ENCODE results near the gene ERV3-1.
"Not testable (repeated sequence)": the region's sequence is repeated elsewhere in the genome, so short reads cannot be mapped to it uniquely, and the experiment has no call there.

ERV3-1 gene

GRCh38 chr7:65033391-65033790 lies 26.9 kb upstream of the ERV3-1 start:
- not testable (repeated sequence) for H3K27ac Mint-ChIP-seq; H3K4me3 Mint-ChIP-seq; H3K4me1 Mint-ChIP-seq (ENCODE audit: low read depth in 2 of 2); DNase-seq; ATAC-seq (replicated peaks); H3K9me3 Mint-ChIP-seq; H3K27me3 Mint-ChIP-seq; H3K36me3 Mint-ChIP-seq (ENCODE audit: insufficient read depth)

DNA sequence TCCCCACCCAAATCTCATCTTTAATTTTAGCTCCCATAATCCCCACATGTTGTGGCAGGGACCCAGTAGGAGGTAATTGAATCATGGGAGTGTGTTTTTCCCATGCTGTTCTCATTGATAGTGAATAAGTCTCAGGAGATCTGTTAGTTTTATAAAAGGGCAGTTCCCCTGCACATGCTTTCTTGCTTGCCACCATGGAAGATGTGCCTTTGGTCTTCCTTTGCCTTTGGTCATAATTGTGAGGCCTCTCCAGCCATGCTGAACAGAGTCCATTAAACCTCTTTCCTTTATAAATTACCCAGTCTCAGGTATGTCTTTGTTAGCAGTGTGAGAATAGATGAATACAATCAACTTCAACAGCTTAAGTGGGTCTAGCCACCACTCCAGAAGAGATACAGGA lies 18.5 kb upstream of the ERV3-1 start:
- not testable (repeated sequence) for H3K36me3 Mint-ChIP-seq (ENCODE audit: insufficient read depth); H3K27me3 Mint-ChIP-seq; H3K4me1 Mint-ChIP-seq (ENCODE audit: low read depth in 2 of 2); H3K4me3 Mint-ChIP-seq; H3K9me3 Mint-ChIP-seq; ATAC-seq (replicated peaks); H3K27ac Mint-ChIP-seq; DNase-seq

- not testable (repeated sequence) for H3K9me3 Mint-ChIP-seq; H3K36me3 Mint-ChIP-seq (ENCODE audit: insufficient read depth); H3K4me3 Mint-ChIP-seq; H3K4me1 Mint-ChIP-seq (ENCODE audit: low read depth in 2 of 2); ATAC-seq (replicated peaks); H3K27ac Mint-ChIP-seq; DNase-seq
- H3K27me3 Mint-ChIP-seq = peaks cover 6 to 19% of the 10 kb centered on the region in 2 donors
Observed at GRCh38 chr7:65020978-65021377, 14.5 kb upstream of the ERV3-1 start.

- H3K4me3 Mint-ChIP-seq; DNase-seq; H3K27ac Mint-ChIP-seq; ATAC-seq (replicated peaks); H3K27me3 Mint-ChIP-seq; H3K9me3 Mint-ChIP-seq: not testable (repeated sequence)
- Mint-ChIP-seq H3K4me1 (ENCODE audit: low read depth in 2 of 2) (peaks cover 20 to 22% of the 10 kb centered on the region in 2 donors), H3K36me3 (ENCODE audit: insufficient read depth) (peaks cover 10% of the 10 kb centered on the region)
Observed at GRCh38 chr7:65009881-65010280, 3.4 kb upstream of the ERV3-1 start.

- H3K36me3 Mint-ChIP-seq (ENCODE audit: insufficient read depth) = peaks cover 15% of the 10 kb centered on the region
- ATAC-seq (replicated peaks) = not testable (repeated sequence)
Observed at GRCh38 chr7:65009394-65009793, 2.9 kb upstream of the ERV3-1 start.

DNA sequence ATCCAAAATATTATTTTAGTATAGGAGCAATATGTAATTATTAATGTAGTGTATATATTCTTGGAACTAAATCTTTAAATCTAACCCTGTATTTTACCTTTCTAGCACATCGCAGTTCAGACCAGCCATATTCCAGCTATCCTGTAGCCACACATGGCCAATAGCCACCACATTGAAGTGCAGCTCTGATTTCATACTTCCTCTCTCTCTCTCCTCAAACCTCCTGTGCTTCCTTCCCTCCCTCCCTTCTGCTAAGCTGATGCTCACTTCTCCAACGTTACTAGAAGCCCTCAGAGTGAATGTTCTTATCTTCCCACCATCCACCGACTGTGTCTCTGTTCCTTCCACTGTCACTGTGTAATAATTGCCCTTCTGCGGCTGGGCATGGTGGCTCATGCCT lies 549 bp upstream of the ERV3-1 start:
- peaks cover 15% of the 10 kb centered on the region for H3K36me3 Mint-ChIP-seq (ENCODE audit: insufficient read depth)
- H3K4me1 Mint-ChIP-seq (ENCODE audit: low read depth in 2 of 2) = peaks cover 32 to 39% of the 10 kb centered on the region in 2 donors
- H3K4me3 Mint-ChIP-seq = peak overlapping the region; percentile 95 to 96
- ATAC-seq (replicated peaks) (peak; percentile 16), DNase-seq (peak in 1 of 3 experiments; percentile 6)
- H3K27ac Mint-ChIP-seq = peak overlapping the region; percentile 98
- H3K9me3 Mint-ChIP-seq, H3K27me3 Mint-ChIP-seq: not testable (repeated sequence)

More at GRCh38 chr7:65009394-65009793, 2.9 kb upstream of the ERV3-1 start:
- H3K9me3 Mint-ChIP-seq, DNase-seq, H3K4me3 Mint-ChIP-seq, H3K27me3 Mint-ChIP-seq, H3K27ac Mint-ChIP-seq: not testable (repeated sequence)
- H3K4me1 Mint-ChIP-seq (ENCODE audit: low read depth in 2 of 2) = peaks cover 23 to 26% of the 10 kb centered on the region in 2 donors

- no peak for ATAC-seq (replicated peaks)
- Mint-ChIP-seq H3K27ac (peak overlapping the region in 1 of 2 donors; percentile 98), H3K9me3 (no peaks in the 10 kb centered on the region), H3K4me3 (peak overlapping the region; percentile 95 to 96), H3K27me3 (no peaks in the 10 kb centered on the region), H3K36me3 (ENCODE audit: insufficient read depth) (peaks cover 23% of the 10 kb centered on the region), H3K4me1 (ENCODE audit: low read depth in 2 of 2) (peaks cover 42 to 45% of the 10 kb centered on the region in 2 donors)
- DNase-seq = no peak
Observed at GRCh38 chr7:65004575-65004974, 1.9 kb downstream of the ERV3-1 start.

DNA sequence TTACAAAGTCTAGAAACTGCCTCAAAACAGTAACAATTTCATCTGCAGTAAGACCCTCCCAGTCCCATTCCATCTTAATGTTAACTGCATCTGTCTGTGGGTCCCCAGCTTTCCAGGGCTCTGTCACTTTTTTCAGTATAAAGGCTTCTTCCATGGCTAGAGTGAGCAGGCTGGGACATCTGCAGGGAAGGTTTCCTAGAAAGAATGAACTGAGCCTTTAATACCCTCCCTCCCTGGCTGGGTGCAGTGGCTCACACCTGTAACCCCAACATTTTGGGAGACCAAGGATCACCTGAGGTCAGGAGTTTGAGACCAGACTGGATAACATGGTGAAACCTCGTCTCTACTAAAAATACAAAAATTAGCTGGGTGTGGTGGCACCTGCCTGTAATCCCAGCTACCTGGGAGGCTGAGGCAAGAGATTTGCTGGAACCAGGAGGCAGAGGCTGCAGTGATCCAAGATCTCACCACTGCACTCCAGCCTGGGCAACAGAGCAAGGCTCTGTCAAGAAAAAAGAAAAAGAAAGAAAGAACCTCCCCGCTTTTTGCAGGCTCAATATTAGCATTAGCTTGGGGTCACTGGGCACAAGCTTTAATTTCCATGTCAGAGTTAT lies 3.4 kb downstream of the ERV3-1 start:
- Mint-ChIP-seq H3K27ac (peak overlapping the region; percentile 4 to 30), H3K27me3 (no peaks in the 10 kb centered on the region), H3K4me3 (no peak overlapping the region), H3K4me1 (ENCODE audit: low read depth in 2 of 2) (peaks cover 42 to 56% of the 10 kb centered on the region in 2 donors), H3K9me3 (peaks cover 4 to 8% of the 10 kb centered on the region in 2 donors), H3K36me3 (ENCODE audit: insufficient read depth) (peaks cover 34% of the 10 kb centered on the region)
- no peak for DNase-seq
- no peak for ATAC-seq (replicated peaks)

GRCh38 chr7:65001291-65001814 lies 5.1 kb downstream of the ERV3-1 start:
- Mint-ChIP-seq H3K27ac (no peak overlapping the region), H3K9me3 (peaks cover 4 to 20% of the 10 kb centered on the region in 2 donors), H3K36me3 (ENCODE audit: insufficient read depth) (peaks cover 36% of the 10 kb centered on the region), H3K4me1 (ENCODE audit: low read depth in 2 of 2) (peaks cover 32 to 46% of the 10 kb centered on the region in 2 donors), H3K4me3 (no peak overlapping the region), H3K27me3 (no peaks in the 10 kb centered on the region)
- ATAC-seq (replicated peaks) (no peak), DNase-seq (no peak)

GRCh38 chr7:64999165-65000004 lies 7.1 kb downstream of the ERV3-1 start:
- H3K27me3 Mint-ChIP-seq = no peaks in the 10 kb centered on the region
- ATAC-seq (replicated peaks) (no peak), DNase-seq (no peak)
- H3K27ac Mint-ChIP-seq = peak overlapping the region in 1 of 2 donors; percentile 35
- no peak overlapping the region for H3K4me3 Mint-ChIP-seq
- peaks cover 27% of the 10 kb centered on the region for H3K36me3 Mint-ChIP-seq (ENCODE audit: insufficient read depth)
- peaks cover 7 to 26% of the 10 kb centered on the region in 2 donors for H3K9me3 Mint-ChIP-seq
- peaks cover 18 to 29% of the 10 kb centered on the region in 2 donors for H3K4me1 Mint-ChIP-seq (ENCODE audit: low read depth in 2 of 2)

GRCh38 chr7:64998865-64999164 lies 7.7 kb downstream of the ERV3-1 start:
- H3K4me3 Mint-ChIP-seq = no peak overlapping the region
- H3K27me3 Mint-ChIP-seq = no peaks in the 10 kb centered on the region
- H3K27ac Mint-ChIP-seq = peak overlapping the region in 1 of 2 donors; percentile 35
- no peak for ATAC-seq (replicated peaks)
- H3K4me1 Mint-ChIP-seq (ENCODE audit: low read depth in 2 of 2) = peaks cover 17 to 26% of the 10 kb centered on the region in 2 donors
- peaks cover 26% of the 10 kb centered on the region for H3K36me3 Mint-ChIP-seq (ENCODE audit: insufficient read depth)
- DNase-seq = no peak
- peaks cover 7 to 30% of the 10 kb centered on the region in 2 donors for H3K9me3 Mint-ChIP-seq

- Mint-ChIP-seq H3K27ac (no peak overlapping the region), H3K9me3 (peaks cover 7 to 30% of the 10 kb centered on the region in 2 donors), H3K36me3 (ENCODE audit: insufficient read depth) (peaks cover 26% of the 10 kb centered on the region), H3K27me3 (no peaks in the 10 kb centered on the region), H3K4me1 (ENCODE audit: low read depth in 2 of 2) (peaks cover 13 to 23% of the 10 kb centered on the region in 2 donors), H3K4me3 (no peak overlapping the region)
- ATAC-seq (replicated peaks) = no peak
- no peak for DNase-seq
Observed at GRCh38 chr7:64997927-64998391, 8.5 kb downstream of the ERV3-1 start.

DNA sequence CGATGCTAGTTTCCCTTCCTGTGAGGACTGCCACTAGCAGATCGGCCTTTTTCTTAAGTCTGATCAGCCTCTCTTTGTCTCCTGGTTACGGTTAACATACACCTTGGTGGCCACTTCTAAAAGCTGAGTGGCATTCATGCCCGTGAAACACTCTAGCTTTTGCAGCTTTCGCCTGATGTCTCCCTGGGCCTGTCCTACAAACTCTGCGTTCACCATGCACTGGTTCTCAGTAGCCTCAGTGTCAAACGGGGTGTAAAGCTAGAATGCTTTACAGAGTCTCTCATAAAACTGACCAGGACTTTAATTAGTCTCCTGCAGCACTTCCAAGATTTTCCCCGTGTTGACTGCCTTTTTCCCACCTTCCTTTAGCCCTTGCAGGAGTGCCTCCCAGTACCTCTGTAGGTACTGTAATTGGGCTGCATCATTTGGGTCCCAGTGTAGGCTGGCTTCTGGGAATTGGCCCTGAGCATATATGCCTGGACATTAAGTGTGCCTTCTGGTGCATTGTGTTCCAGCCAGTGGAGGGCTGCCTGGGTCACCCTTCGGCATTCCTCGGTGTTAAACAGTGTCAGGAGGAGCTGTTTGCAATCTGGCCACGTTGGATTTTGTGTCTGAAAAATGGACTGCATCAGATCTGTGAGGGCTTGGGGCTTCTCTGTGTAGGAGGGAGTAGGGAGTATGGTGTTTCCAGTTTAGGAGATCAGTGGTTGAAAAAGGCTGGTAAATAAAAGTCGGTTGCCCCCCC lies 9.2 kb downstream of the ERV3-1 start:
- no peak for DNase-seq
- Mint-ChIP-seq H3K36me3 (ENCODE audit: insufficient read depth) (peaks cover 26% of the 10 kb centered on the region), H3K27me3 (no peaks in the 10 kb centered on the region), H3K9me3 (peaks cover 8 to 34% of the 10 kb centered on the region in 2 donors), H3K4me3 (no peak overlapping the region), H3K27ac (no peak overlapping the region), H3K4me1 (ENCODE audit: low read depth in 2 of 2) (peaks cover 9 to 17% of the 10 kb centered on the region in 2 donors)
- ATAC-seq (replicated peaks) = no peak
